Kasumi-1 (cell line): ENCODE data around the gene FXYD1.
"Not testable (repeated sequence)": the region's sequence is repeated elsewhere in the genome, so short reads cannot be mapped to it uniquely, and the experiment has no call there.

Source experiments
- DNase-seq, 2 experiments: peaks; one replicate each; lab custom pipeline; 2025; lab: John Stamatoyannopoulos, UW

FXYD1 gene

DNA sequence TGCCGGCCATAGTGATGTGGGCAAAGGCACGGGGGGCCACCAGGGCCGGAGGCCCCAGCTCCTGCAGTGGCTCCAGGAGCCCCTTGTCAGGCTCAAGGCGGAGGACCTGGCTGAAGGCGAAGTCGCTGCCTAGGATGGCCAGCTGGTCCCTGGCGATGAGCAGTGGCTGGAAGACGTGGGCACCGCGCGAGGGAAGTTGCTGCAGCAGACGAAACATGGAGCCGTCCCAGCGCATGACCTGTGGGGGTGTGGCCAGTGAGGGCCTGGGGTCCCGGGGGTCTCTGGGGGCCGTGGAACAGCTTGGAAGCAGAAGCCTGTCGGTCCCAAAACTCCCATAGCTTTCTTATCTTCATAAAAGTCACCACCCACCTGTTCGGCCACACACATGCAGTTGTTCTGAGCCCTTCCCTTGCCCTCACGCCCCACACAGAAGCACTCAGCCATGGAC lies 13.3 kb upstream of the FXYD1 start:
- no peak for DNase-seq

DNA sequence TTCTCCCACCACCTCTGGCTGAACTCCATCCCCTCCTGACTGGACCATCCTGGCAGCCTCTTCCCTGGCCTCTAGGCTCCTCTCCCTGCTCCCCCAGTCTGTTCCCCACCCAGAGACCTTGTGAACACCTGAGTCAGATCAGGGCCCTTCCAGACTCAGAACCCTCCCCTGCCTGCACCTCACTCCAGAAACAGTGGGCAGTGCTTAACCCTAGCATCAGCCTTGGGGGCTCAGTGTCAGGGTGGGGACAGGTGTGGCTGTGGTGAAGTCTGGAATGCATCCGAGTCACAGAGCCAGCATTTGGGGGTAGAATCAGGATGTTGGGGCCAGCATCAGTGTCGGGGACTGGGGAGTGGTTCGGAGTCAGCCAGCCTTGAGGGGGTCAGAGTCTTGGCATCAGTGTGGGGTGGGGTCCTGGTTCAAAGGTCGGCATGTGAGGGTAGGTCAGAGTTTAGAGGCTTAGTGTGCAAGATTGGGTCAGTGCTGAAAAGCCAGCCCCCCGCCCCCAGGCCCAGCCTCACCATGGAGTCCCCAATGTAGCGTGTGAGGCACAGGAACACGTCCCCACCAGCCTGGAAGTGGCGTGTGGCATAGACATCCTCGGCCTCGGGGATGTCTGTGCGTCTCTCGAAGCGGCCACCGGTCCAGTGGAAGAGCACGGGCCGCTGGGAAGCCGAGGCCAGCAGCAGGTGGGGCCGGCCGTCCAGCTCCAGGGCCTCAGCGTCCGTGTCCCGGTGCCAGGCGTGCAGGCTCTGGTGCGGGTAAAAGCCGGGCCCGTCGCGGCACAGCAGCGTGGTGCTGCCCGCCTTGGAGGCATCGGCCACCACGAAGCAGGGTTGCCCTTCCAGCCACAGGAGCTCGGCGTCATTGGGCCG lies 12.6 kb upstream of the FXYD1 start:
- DNase-seq: no peak

- DNase-seq: no peak
Observed at GRCh38 chr19:35126624-35126959, 12.0 kb upstream of the FXYD1 start.

DNA sequence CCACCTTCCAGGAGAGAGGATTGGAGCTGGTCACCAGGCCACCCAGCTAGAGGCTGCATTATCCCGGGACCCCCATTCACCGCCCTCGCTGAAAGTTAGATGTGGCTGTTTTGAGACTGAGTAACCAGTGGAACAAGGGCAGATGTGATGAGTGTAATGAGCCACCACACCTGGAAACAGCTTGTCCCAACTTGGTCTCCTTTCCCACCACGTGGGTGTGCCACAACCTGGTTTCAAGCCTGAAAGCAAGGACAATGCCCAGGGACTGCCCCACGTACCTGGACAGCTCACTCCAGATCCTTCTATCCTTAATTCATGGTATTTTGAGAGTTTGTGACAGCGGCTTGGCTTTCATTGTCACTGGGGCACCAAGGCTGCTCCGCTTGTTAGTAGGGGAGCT lies 10.8 kb upstream of the FXYD1 start:
- no peak for DNase-seq

DNA sequence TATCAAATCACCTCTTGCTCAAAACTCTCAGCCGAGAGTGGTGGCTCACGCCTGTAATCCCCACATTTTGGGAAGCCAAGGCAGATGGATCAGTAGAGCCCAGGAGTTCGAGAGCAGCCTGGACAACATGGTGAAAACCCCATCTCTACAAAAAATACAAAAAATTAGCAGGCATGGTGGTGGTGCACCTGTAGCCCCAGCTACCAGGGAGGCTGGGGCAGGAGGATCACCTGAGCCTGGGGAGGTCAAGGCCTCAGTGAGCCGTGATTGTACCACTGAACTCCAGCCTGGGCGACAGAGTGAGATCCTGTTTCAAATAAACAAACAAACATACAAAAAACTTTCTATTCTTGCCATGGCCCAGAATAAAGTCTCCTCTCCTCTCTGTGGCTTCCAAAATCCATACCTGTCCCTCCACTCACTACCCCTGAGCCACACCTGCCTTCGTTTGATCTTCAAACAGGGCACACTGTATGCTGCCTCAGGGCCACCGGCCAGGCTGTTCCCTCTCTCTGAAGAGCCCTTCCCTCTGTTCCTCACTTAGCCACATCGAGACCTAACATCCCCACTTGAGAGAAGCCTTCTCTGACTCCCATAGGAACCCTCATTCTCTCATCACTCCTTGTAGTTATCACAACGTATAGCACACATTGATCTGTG lies 10.1 kb upstream of the FXYD1 start:
- no peak for DNase-seq

GRCh38 chr19:35129724-35130274 lies 8.8 kb upstream of the FXYD1 start:
- DNase-seq: not testable (repeated sequence)

DNA sequence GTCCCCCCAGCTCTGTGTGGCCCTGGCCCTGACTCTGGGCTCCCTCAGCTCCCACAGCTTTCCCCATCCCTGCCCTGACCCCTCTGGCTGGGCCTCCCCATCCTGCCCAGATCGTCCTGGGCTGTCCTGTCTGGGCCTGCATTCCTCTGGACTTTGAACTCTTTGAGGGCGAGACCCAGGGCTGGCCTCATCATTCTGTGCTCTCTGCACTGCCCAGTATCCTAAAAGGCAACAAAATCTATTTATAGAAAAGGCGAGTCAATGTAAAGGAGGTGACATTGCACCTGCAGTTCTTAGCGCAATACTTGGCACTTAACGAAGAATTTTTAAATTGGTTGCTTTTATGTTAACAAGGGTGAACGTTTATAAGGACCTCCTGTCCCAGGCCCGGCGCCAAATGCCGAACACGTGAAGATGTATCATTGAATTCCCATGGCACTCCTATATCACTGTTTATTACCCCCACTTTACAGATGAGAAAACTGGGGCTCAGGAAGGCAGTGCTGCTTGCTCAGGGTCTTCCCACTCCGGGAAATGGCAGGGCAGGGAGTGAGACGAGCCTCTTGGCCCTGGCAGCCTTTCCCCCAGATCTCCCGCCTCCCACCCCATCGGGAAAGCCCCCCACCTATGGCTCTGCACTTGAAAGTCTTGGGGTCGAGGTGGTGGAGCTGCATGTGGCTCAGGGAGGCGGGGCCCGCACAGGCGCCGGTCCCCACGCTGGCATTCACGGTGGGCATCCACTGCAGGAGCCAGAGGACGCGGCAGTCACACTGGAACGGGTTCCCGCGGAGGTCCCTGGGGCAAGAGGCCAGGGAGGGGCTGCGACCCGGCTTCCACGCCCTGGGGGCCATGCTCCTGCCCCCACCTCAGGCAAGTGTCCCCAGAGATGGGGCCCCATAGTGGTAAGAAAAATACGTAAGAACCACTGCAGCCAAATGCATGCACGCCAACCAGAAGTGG lies 7.6 kb upstream of the FXYD1 start:
- DNase-seq: no peak

- DNase-seq: no peak
Observed at GRCh38 chr19:35132254-35132653, 6.4 kb upstream of the FXYD1 start.

DNA sequence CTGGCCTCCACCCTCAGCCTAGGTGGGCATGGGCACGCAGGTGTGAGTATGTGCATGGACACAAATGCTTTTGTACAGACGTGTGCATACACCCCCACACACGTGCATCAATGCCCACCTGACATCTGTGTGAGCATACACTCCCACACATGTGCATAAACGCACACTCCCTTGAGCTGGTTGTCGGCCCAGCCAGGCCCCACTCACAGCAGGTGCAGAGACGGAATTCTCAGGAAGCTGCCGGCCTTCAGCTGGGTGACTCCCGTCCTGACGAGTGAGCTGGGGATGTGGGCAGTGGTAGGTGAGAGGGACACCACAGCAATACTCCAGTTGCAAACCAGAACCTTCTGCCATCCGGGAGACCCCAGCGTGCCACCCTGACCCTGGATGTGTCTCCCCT lies 4.8 kb upstream of the FXYD1 start:
- DNase-seq: no peak

DNA sequence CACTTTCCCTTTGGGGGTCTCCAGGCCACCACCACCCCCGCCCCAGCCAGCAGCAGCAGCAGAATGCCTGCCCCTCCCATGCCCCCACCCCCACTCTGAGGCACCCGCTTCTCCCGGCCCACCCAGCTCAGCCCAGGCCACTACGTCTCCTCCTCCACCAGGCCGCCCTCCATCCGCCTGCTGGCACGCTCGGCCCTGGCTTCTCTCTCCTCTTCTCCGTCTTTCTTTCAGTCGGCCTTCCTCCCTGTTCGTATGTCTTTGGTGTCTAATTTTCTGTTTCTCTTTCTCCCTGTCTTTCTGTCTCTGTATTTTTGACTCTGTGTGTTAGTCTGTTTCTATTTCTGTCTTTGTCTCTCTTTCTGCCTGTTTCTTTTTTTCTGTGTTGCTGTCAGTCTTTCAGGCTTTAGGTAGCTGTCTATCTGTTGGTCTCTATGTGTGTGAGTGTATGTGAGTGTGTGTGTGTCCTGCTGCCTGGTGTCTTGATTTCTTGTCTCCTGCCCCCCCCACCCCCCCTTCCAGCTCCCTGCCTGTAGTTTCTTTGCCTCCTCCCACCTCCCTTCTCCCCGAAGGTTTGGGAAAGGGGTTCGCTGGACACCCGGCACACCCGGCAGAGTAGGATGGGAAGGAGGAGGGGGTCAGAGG lies 3.9 kb upstream of the FXYD1 start, which contains the start of gene LGI4:
Gene LGI4, minus strand, starts transcription at position 459 of the 642 bp plus-strand sequence. Its CDS starts 379 bp downstream, at position 80.
- no peak for DNase-seq

DNA sequence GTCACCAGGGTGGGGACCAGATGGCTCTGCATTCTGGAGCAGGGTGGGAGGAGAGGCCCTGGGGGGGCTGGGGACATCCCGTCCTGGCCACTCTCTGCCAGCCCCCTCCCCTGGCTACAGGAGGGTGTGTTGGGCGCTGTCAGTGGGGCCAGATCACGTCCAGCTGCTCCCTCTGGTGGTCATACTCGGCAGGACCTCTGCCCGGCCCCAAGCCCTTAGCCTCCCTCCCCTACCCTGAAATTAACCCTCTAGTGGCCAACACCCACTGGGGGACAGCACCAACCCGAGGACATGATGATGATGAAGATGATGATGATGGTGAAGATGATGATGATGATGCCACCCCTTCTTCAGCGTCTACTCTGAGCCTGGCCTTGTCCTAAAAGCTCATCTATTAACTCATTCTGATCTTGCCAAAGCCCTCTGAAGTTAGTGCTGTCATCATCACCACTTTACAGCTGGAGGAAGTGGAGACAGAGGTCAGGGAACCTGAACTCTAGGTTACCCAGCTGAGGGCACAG lies 3.2 kb upstream of the FXYD1 start:
- peak; percentile 42 to 59 for DNase-seq

DNA sequence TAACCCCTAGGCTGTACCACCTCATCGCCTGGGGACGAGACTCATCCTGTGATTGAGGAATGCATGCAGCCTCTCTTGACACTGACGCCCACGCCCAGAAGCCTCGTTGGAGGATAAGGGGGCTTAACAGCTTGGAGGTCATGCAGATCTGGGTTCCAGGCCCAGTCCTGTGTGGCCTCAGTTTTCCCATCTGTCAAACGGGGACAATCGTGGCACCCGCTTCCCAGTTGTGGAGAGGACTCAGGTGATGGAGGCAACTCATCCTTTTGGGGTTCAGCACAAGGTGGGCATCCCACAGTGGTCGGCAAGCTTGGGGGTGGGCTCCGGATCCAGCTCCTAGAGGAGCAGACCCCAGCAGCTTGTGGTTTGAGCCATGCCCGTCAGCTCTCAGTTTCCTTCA lies 2.4 kb upstream of the FXYD1 start:
- no peak for DNase-seq

DNA sequence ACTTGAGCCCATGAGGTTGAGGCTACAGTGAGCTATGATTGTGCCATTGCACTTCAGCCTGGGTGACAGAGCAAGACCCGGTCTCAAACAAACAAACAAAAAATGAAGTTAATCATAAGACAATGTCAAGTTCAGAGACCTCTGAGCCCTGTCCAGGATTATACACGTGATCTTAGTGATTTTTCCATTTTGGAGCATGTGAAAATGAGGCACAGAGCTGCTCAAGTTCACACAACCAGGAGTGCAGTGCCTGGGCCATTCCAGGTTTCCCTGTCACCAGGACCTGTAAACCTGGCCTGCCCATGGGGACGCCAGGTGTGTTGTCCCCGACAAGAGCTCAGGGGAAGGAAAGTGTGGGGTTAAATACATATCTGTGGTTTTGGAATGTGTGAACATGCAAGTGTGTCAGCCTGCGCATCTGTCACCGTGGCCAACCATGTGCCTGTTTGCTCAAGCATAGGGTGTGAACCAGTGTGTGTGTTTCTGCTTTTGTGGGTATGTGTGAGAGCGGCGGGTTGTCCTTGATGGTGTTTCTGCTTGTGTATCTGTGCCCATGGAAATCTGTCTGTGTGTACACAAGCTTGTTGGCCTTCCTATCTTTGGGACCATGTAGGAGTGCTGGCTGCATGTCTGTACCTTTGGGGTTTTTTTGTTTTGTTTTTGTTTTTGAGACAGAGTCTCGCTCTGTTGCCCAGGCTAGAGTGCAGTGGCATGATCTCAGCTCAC lies 1.5 kb upstream of the FXYD1 start:
- DNase-seq: no peak

DNA sequence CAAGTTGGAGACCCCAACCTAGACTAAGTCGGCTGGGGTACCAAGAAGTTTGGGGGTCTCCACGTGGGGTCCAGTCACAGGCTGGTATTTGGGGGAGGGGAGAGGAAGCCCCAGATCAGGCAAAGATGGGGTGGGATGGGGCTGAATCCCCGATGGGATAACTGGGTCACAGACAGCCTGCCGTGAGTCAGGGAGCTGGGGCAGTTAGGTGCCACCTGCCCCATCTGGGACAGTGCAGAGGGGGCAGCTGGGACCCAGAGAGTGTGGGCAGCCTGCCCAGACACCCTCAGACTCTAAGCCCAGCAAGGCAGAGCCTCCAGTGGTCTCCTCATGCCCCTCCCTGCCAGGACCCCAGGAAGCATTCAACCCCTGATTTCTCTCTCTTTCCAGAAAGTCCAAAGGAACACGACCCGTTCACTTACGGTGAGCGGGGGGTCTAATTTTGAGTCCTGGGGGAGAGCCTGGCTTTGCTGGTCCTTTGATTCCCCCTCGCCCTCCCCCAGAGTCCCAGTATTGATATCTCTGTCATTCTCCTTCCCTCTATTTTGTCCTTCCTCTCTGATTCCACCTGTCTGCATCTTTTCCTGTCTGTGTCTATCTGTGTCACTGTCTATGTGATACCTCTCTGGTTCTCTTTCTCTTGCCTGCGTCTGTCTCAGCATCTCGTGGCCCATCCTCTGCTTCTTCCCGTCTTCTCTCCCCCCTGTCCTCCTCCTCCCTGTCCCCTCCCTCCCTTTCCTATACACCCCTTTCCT lies 1.8 kb downstream of the FXYD1 start:
- DNase-seq: no peak

GRCh38 chr19:35140962-35141836 lies 2.6 kb downstream of the FXYD1 start:
- DNase-seq: peak; percentile 87 to 88

DNA sequence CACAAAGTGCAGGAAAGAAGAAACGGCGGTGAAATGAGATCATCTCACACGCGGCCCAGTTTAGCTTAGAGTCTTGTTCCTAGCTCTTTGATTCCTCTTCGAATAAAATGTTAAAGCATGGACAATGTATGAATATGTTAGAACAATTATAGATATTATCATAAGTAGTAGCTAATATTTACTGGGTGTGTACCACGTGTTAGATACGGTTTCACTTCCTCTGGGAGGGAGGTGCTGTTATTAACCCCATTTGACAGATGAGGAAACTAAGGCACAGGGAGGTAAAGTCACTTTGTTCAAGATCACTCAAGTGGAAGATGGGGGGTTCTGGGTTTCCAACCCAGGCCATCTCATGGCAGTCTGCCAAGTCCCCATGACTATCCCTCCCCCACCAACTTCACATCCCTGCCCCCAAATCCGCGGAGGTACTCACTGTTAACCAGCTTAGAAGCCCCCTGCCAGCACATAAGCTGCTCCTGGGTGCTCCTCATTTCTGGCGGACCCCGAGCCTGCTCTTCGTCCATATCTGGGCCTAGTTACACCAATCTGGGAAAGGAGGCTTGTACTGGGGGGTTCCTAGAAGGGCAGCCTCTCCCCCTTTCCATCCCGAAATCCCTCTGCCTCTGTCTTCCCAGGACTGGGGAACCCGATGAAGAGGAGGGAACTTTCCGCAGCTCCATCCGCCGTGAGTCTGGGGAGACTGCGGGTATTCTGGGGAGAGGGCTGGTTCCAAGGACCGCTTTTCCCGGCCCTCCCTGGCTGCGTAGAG lies 3.4 kb downstream of the FXYD1 start:
- no peak for DNase-seq

GRCh38 chr19:35142606-35143230 lies 4.1 kb downstream of the FXYD1 start:
- peak; percentile 43 to 56 for DNase-seq
